ENCODE results near the gene TP53. TPM values are rescaled to one million over a fixed set of nuclear protein-coding genes. Genes with fewer than 3 reads are reported as not detected.

Gene TP53
- total RNA-seq, 4 donors from 2014 or later = 19.6 to 27.7 (median 25.1) TPM

DNA sequence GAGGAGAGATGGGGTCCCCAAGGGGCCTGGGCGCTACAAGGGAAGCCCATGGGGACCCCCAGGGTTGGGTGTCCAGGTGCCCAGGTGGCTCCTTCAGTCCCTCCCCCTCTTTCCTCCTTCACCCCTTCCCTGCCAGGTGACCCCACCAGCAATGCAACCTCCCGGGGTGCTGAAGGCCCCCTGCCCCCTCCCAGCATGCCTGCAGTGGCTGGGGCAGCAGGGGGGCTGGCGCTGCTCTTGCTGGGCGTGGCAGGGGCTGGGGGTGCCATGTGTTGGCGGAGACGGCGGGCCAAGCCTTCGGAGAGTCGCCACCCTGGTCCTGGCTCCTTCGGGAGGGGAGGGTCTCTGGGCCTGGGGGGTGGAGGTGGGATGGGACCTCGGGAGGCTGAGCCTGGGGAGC lies 21.7 kb upstream of the TP53 start:
- peaks cover 0 to 12% (median 4%) of the 10 kb centered on the region in 4 donors for H3K4me1 ChIP-seq
- no peaks in the 10 kb centered on the region for H3K36me3 ChIP-seq
- peaks cover 0 to 12% of the 10 kb centered on the region in 2 donors for H3K27me3 ChIP-seq
- H3K27ac ChIP-seq = no peak overlapping the region
- no peaks in the 10 kb centered on the region for H3K9me3 ChIP-seq
- TF ChIP-seq POLR2A (IDR thresholded peaks at IDR 0.05) = no peak
- no peak for TF ChIP-seq CTCF (IDR thresholded peaks at IDR 0.05)
- no peak for DNase-seq
- no peak overlapping the region for H3K4me3 ChIP-seq

DNA sequence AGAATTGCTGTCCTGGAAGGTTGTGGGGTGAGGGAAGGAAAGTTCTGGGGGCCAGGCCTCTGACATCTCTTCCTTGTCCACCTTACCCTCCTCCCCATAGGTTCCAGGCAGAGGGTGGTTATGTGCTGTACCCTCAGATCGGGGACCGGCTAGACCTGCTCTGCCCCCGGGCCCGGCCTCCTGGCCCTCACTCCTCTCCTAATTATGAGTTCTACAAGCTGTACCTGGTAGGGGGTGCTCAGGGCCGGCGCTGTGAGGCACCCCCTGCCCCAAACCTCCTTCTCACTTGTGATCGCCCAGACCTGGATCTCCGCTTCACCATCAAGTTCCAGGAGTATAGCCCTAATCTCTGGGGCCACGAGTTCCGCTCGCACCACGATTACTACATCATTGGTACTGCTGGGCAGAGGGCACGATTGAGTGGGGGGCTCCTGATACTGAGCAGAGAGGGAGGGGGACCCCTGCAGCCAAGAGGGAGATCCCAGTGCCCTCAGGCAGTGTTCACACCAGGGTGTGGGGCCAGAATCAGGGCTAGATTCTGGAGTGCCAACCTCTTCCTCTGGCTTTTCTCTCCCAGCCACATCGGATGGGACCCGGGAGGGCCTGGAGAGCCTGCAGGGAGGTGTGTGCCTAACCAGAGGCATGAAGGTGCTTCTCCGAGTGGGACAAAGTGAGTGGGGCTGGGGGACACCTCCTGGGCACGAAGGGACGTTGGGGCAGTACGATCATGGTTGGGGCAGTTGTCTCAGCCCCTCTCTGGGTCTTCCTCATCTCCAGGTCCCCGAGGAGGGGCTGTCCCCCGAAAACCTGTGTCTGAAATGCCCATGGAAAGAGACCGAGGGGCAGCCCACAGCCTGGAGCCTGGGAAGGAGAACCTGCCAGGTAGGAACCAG lies 20.8 kb upstream of the TP53 start:
- peaks cover 0 to 15% of the 10 kb centered on the region in 2 donors for H3K27me3 ChIP-seq
- H3K36me3 ChIP-seq = no peaks in the 10 kb centered on the region
- no peak overlapping the region for H3K4me3 ChIP-seq
- TF ChIP-seq CTCF (IDR thresholded peaks at IDR 0.05) (no peak), POLR2A (IDR thresholded peaks at IDR 0.05) (no peak)
- no peak overlapping the region for H3K27ac ChIP-seq
- H3K4me1 ChIP-seq = peaks cover 0 to 12% (median 4%) of the 10 kb centered on the region in 4 donors
- no peaks in the 10 kb centered on the region for H3K9me3 ChIP-seq
- DNase-seq = no peak

GRCh38 chr17:7707446-7707845 lies 20.2 kb upstream of the TP53 start:
- Histone ChIP-seq H3K4me1 (peaks cover 0 to 12% (median 4%) of the 10 kb centered on the region in 4 donors), H3K36me3 (peaks cover 0 to 3% (median 0%) of the 10 kb centered on the region in 3 donors), H3K27ac (no peak overlapping the region), H3K9me3 (no peaks in the 10 kb centered on the region), H3K27me3 (peaks cover 0 to 15% of the 10 kb centered on the region in 2 donors), H3K4me3 (no peak overlapping the region)
- DNase-seq = peak in 1 of 3 donors; percentile 41
- no peak for TF ChIP-seq CTCF (IDR thresholded peaks at IDR 0.05)
- no peak for TF ChIP-seq POLR2A (IDR thresholded peaks at IDR 0.05)

DNA sequence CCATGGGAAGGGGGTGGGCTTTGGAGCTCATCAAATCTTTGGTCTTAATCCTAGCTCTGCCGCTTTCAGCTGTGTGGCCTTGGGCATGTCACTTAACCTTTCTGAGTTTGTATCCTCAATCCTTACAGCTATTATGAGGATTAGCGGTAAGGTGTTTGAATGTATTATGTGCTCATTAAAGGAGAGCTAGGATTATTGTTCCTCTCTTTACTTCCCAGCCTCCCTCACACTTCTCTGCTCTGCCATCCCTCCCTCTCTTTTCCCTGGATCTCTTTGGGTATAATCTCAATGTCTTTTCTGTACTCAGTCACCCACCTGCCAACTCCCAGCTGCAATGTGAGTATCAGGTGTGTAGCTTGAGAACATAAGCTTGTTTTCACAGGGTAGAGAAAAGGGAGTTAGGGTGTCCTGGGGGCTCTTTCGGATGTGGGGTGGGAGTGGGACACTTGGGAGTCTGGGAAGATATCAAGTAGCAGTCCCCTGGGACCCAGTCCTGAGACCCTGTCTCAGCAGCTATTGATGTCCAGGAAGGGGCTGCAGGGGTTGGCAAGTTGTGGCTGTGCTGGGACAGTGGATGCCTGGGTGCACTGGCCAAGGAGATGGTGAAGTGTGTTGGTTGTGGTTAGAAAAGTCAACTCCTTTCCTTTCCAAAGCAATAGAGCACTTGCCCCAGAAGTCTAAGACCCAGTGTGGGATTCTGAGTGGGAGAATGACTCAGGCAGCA lies 19.5 kb upstream of the TP53 start:
- Histone ChIP-seq H3K36me3 (peaks cover 0 to 8% (median 0%) of the 10 kb centered on the region in 3 donors), H3K27me3 (peaks cover 0 to 15% of the 10 kb centered on the region in 2 donors), H3K4me1 (peaks cover 0 to 12% (median 4%) of the 10 kb centered on the region in 4 donors), H3K4me3 (no peak overlapping the region), H3K9me3 (no peaks in the 10 kb centered on the region), H3K27ac (no peak overlapping the region)
- no peak for DNase-seq
- no peak for TF ChIP-seq POLR2A (IDR thresholded peaks at IDR 0.05)
- no peak for TF ChIP-seq CTCF (IDR thresholded peaks at IDR 0.05)

- peak in 1 of 3 donors; percentile 48 for DNase-seq
- TF ChIP-seq CTCF (IDR thresholded peaks at IDR 0.05) (no peak), POLR2A (IDR thresholded peaks at IDR 0.05) (no peak)
- peak overlapping the region; percentile 1 to 47 (median 35) for H3K4me3 ChIP-seq
Measured at GRCh38 chr17:7705269-7706255, 18.3 kb upstream of the TP53 start.

More at GRCh38 chr17:7705269-7706255, 18.3 kb upstream of the TP53 start:
- Histone ChIP-seq H3K9me3 (no peaks in the 10 kb centered on the region), H3K27me3 (peaks cover 0 to 15% of the 10 kb centered on the region in 2 donors), H3K4me1 (peaks cover 0 to 12% (median 4%) of the 10 kb centered on the region in 4 donors), H3K27ac (no peak overlapping the region), H3K36me3 (peaks cover 0 to 18% (median 0%) of the 10 kb centered on the region in 3 donors)

Data from Peyer's patch (tissue), 4 donors.